OCI-LY1 (cell line): ENCODE results near the gene UBE2K.

Experiments used
- H2AFZ ChIP-seq: fragments of 200-600 bp; sonication (generic), shearing (Covaris generic); 2 replicates; pipeline ENCODE4 v1.6.0; 2014; ENCODE audit warnings: antibody characterized with exemption, mild to moderate bottlenecking, low read length
- H3F3A ChIP-seq: fragments of 200-600 bp; sonication (generic), shearing (Covaris generic); 2 replicates; pipeline ENCODE4 v1.6.0; 2014; ENCODE audit warnings: mild to moderate bottlenecking, antibody characterized with exemption, low read length, moderate library complexity; ENCODE audit not compliant: insufficient read depth
- H3K27ac ChIP-seq: fragments of 200-600 bp; sonication (generic); 2 replicates; pipeline ENCODE4 v1.5.1; 2014; ENCODE audit warnings: low read length, mixed run types, mild to moderate bottlenecking, low read depth; ENCODE audit not compliant: poor library complexity, severe bottlenecking
- H3K27me3 ChIP-seq: fragments of 200-600 bp; sonication (generic); 2 replicates; pipeline ENCODE4 v1.6.0; 2014; ENCODE audit warnings: antibody characterized with exemption, mild to moderate bottlenecking, low read length, moderate library complexity; ENCODE audit not compliant: insufficient read depth
- H3K36me3 ChIP-seq: fragments of 200-600 bp; sonication (generic); 2 replicates; pipeline ENCODE4 v1.6.1; 2014; ENCODE audit warnings: mild to moderate bottlenecking, antibody characterized with exemption, low read length, moderate library complexity, mixed read lengths; ENCODE audit not compliant: insufficient read depth
- H3K4me1 ChIP-seq: fragments of 200-600 bp; sonication (generic); 2 replicates; pipeline ENCODE4 v1.5.1; 2014; ENCODE audit warnings: mild to moderate bottlenecking, low read length, moderate library complexity; ENCODE audit not compliant: insufficient read depth, severe bottlenecking
- H3K4me2 ChIP-seq: fragments of 200-600 bp; sonication (generic), shearing (Covaris generic); 2 replicates; pipeline ENCODE4 v1.6.1; 2014; ENCODE audit warnings: low read length
- H3K4me3 ChIP-seq: fragments of 200-600 bp; sonication (generic); 2 replicates; pipeline ENCODE4 v1.5.1; 2014; ENCODE audit warnings: low read length, low read depth, mild to moderate bottlenecking, mixed read lengths; ENCODE audit not compliant: poor library complexity, severe bottlenecking
- H3K79me2 ChIP-seq: fragments of 200-600 bp; shearing (Covaris generic); 2 replicates; pipeline ENCODE4 v1.6.1; 2016; ENCODE audit warnings: mixed run types, low read length, mixed read lengths; ENCODE audit not compliant: insufficient read depth
- H3K9ac ChIP-seq: fragments of 200-600 bp; sonication (generic), shearing (Covaris generic); 2 replicates; pipeline ENCODE4 v1.6.1; 2014; ENCODE audit warnings: mild to moderate bottlenecking, low read length, mixed read lengths
- H3K9me2 ChIP-seq: fragments of 200-600 bp; sonication (generic), shearing (Covaris generic); 2 replicates; pipeline ENCODE4 v1.6.1; 2014; ENCODE audit warnings: low read depth, mild to moderate bottlenecking, low read length, mixed read lengths
- H3K9me3 ChIP-seq: fragments of 200-600 bp; shearing (Covaris generic); 2 replicates; pipeline ENCODE4 v1.6.1; 2014; ENCODE audit warnings: low read length, mixed read lengths
- H4K20me1 ChIP-seq: fragments of 200-600 bp; sonication (generic), shearing (Covaris generic); 2 replicates; pipeline ENCODE4 v1.6.0; 2016; ENCODE audit warnings: mild to moderate bottlenecking, low read length; ENCODE audit not compliant: insufficient read depth
- EZH2 ChIP-seq: fragments of 200-600 bp; sonication (generic), shearing (Covaris generic); IDR thresholded peaks from 2 replicates; pipeline ENCODE4 v1.8.0; 2017; ENCODE audit warnings: borderline replicate concordance, mixed run types, mild to moderate bottlenecking, antibody characterized with exemption, low read length, moderate library complexity, mixed read lengths
- TF ChIP-seq, protein P1 (sequence below): fragments of 200-600 bp; sonication (generic), shearing (Covaris generic); IDR thresholded peaks from 2 replicates; pipeline ENCODE4 v1.5.1; 2017; ENCODE audit warnings: mild to moderate bottlenecking, antibody characterized with exemption, low read length, moderate library complexity, mixed read lengths

UBE2K gene

DNA sequence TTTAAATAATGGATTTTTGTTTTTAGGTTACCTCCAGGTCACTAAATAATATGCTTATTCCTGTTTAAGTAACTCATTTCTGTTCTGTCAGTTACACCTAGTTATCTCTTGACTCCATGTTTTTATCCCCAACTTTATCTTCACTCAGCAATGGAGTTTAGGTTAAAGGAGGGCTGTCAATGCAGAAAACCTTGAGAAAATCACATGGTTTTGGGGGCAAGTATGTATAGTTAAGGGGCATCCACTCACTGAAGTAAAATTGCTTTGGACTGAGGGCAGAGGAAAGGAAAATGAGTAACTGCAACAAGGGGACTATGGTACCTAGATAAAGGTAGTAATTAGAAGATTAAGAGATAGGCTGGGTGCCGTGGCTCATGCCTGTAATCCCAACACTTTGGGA, 87.1 kb downstream of the UBE2K start:
- Histone ChIP-seq H3K9ac (no peak overlapping the region), H4K20me1 (no peaks in the 10 kb centered on the region), H3K9me3 (peaks cover 1% of the 10 kb centered on the region; the same call in 1 of the 2 replicates), H3K9me2 (no peaks in the 10 kb centered on the region), H3K4me1 (no peaks in the 10 kb centered on the region), H3F3A (no peaks in the 10 kb centered on the region), H3K36me3 (peaks cover 15% of the 10 kb centered on the region), H3K27me3 (no peaks in the 10 kb centered on the region), H3K79me2 (no peaks in the 10 kb centered on the region), H3K27ac (no peak overlapping the region), H3K4me2 (no peak overlapping the region), H2AFZ (no peak overlapping the region), H3K4me3 (no peak overlapping the region)
- TF ChIP-seq, protein P1, sequence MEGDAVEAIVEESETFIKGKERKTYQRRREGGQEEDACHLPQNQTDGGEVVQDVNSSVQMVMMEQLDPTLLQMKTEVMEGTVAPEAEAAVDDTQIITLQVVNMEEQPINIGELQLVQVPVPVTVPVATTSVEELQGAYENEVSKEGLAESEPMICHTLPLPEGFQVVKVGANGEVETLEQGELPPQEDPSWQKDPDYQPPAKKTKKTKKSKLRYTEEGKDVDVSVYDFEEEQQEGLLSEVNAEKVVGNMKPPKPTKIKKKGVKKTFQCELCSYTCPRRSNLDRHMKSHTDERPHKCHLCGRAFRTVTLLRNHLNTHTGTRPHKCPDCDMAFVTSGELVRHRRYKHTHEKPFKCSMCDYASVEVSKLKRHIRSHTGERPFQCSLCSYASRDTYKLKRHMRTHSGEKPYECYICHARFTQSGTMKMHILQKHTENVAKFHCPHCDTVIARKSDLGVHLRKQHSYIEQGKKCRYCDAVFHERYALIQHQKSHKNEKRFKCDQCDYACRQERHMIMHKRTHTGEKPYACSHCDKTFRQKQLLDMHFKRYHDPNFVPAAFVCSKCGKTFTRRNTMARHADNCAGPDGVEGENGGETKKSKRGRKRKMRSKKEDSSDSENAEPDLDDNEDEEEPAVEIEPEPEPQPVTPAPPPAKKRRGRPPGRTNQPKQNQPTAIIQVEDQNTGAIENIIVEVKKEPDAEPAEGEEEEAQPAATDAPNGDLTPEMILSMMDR: no peak
- no peak for TF ChIP-seq EZH2

DNA sequence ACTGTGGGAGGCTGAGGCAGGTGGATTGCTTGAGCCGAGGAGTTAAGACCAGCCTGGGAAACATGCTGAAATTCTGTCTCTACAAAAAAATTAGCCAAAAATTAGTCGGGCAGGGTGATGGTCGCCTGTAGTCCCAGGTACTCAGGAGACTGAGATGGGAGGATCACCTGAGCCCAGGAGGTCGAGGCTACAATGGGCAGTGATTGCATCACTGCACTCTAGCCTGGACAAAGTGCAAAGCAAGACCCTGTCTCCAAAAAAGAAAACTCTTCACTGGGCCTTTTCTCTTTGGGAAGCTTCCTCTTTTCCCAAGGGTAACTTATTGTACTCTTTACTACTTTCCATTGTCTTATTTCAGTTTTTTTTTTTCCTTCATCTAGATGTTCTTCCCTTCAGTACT, 88.9 kb downstream of the UBE2K start:
- Histone ChIP-seq H2AFZ (no peak overlapping the region), H3K4me3 (no peak overlapping the region), H3K79me2 (no peaks in the 10 kb centered on the region), H3K4me1 (no peaks in the 10 kb centered on the region), H3K36me3 (no peaks in the 10 kb centered on the region), H4K20me1 (no peaks in the 10 kb centered on the region), H3K9me2 (no peaks in the 10 kb centered on the region), H3K27me3 (no peaks in the 10 kb centered on the region), H3K27ac (no peak overlapping the region), H3K9me3 (no peaks in the 10 kb centered on the region), H3F3A (no peaks in the 10 kb centered on the region), H3K4me2 (no peak overlapping the region), H3K9ac (no peak overlapping the region)
- TF ChIP-seq EZH2: no peak
- TF ChIP-seq, protein P1: no peak

DNA sequence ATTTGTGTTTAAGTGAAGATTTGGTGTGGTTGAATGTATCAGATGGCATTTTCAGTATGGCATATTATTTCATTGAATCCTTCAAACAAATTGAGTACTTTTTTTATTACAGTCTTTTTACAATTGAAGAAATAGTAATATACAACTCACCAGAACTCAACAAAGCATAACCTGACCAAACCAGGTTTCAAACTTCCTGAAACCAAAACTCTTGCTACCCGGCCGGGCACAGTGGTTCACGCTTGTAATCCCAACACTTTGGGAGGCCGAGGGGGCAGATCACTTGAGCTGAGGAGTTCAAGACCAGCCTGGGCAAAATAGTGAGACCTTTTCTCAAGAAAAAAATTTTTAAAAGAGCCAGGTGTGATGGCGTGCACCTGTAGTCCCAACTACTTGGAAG, 94.2 kb downstream of the UBE2K start:
- no peaks in the 10 kb centered on the region for H3K79me2 ChIP-seq
- H3K4me1 ChIP-seq: no peaks in the 10 kb centered on the region
- H3K4me2 ChIP-seq: no peak overlapping the region
- no peaks in the 10 kb centered on the region for H3K36me3 ChIP-seq
- TF ChIP-seq, protein P1: no peak
- H3F3A ChIP-seq: no peaks in the 10 kb centered on the region
- no peak overlapping the region for H3K9ac ChIP-seq
- H4K20me1 ChIP-seq: no peaks in the 10 kb centered on the region
- no peaks in the 10 kb centered on the region for H3K9me3 ChIP-seq
- no peak overlapping the region for H3K4me3 ChIP-seq
- H3K27ac ChIP-seq: no peak overlapping the region
- H3K9me2 ChIP-seq: no peaks in the 10 kb centered on the region
- H3K27me3 ChIP-seq: no peaks in the 10 kb centered on the region
- no peak overlapping the region for H2AFZ ChIP-seq
